GM20000 (cell line): ENCODE data around the gene SPATS2.
"Not testable (repeated sequence)": the region's sequence is repeated elsewhere in the genome, so short reads cannot be mapped to it uniquely, and the experiment has no call there.

ENCODE experiments used
- DNase-seq: peaks from one replicate; pipeline ENCODE4 v3.0.0; 2012; ENCODE audit warnings: low spot score
- TF ChIP-seq, protein P1 (sequence below): IDR thresholded peaks from 2 replicates; pipeline ENCODE4 v1.5.1; 2012; ENCODE audit warnings: mild to moderate bottlenecking, control low read depth; ENCODE audit errors: extremely low read depth, missing control alignments

SPATS2 gene

GRCh38 chr12:49496417-49497360, 129.4 kb downstream of the SPATS2 start:
- TF ChIP-seq, protein P1, sequence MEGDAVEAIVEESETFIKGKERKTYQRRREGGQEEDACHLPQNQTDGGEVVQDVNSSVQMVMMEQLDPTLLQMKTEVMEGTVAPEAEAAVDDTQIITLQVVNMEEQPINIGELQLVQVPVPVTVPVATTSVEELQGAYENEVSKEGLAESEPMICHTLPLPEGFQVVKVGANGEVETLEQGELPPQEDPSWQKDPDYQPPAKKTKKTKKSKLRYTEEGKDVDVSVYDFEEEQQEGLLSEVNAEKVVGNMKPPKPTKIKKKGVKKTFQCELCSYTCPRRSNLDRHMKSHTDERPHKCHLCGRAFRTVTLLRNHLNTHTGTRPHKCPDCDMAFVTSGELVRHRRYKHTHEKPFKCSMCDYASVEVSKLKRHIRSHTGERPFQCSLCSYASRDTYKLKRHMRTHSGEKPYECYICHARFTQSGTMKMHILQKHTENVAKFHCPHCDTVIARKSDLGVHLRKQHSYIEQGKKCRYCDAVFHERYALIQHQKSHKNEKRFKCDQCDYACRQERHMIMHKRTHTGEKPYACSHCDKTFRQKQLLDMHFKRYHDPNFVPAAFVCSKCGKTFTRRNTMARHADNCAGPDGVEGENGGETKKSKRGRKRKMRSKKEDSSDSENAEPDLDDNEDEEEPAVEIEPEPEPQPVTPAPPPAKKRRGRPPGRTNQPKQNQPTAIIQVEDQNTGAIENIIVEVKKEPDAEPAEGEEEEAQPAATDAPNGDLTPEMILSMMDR = no peak
- no peak for DNase-seq

- TF ChIP-seq, protein P1 = no peak
- peak; percentile 7 for DNase-seq
These were observed 134.6 kb downstream of the SPATS2 start for GRCh38 chr12:49501895-49502294.

DNA sequence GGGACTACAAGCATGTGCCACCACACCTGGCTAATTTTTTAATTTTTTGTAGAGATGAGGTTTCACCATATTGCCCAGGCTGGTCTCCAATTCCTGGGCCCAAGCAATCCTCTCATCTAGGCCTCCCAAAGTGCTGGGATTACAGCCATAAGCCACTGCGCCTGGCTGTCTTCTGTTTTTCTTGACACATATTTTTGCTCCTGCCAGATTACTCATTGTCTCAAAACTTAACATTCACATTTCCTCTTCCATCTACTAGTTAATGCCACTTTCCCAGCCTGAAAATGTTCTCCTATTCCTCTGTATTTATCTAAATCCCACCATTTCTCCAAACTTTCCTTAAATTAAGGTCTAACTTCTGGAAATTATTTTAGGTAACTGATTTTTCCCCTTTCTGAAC, 135.3 kb downstream of the SPATS2 start:
- no peak for DNase-seq
- TF ChIP-seq, protein P1 = no peak

DNA sequence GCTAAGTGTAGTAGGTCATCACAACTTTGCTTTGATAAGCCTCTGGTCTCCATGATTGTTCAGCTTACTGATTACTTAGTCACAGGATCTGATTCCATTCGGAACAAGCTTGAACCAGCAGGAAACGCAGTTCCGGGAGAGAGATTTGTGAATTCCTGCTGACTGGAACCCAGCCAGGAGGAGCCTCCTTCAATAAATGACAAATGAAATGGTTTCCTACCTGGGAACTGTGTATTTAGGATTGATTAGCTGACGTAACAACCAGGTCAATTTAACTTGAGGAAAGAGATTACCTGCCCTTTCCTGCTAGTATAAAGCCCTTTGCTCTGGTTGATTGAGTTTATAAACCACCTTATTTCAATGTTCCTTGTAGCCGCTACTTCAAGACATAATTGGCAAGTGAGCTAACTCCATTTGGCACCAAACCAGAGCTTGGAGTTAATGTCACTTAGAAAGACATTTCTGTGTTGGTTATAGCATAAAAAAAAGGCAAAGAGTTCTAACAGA, 136.5 kb downstream of the SPATS2 start:
- TF ChIP-seq, protein P1 = no peak
- DNase-seq = no peak

DNA sequence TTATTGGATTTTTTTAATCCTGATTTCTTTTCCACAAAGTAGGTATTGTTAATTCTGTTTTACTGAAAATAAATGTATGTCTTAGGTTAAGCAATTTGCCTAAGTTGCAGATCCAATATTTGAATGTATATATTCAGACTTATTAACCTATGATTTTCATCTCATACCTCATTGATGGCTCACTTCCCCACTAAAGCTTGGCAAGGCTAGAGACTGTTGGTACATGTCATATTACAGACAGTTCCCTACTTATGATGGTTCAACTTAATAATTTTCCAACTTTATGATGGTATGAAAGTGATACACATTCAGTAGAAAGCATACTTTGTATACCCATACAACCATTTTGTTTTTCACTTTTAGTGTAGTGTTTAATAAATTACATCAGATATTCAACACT, 138.4 kb downstream of the SPATS2 start:
- TF ChIP-seq, protein P1 = no peak
- no peak for DNase-seq

- TF ChIP-seq, protein P1 = no peak
- DNase-seq = no peak
These were observed 139.9 kb downstream of the SPATS2 start for GRCh38 chr12:49507139-49507538.

DNA sequence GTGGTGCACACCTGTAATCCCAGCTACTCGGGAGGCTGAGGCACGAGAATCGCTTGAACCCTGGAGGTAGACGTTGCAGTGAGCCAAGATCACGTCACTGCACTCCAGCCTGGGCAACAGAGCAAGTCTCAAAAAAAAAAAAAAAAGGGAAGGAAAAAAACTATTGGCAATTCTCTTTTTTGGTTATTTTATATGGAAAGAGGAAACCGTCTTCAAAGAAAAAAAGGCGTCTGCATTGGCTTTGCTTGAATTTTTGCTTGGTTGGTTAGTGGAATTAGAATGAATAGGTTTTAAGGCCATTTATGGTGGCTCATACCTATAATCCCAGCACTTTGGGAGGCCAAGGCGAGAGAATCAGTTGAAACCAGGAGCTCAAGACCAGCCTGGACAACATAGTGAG, 142.4 kb downstream of the SPATS2 start:
- DNase-seq = not testable (repeated sequence)
